ENCODE data around the gene DIAPH1.

The DIAPH1 gene

DNA sequence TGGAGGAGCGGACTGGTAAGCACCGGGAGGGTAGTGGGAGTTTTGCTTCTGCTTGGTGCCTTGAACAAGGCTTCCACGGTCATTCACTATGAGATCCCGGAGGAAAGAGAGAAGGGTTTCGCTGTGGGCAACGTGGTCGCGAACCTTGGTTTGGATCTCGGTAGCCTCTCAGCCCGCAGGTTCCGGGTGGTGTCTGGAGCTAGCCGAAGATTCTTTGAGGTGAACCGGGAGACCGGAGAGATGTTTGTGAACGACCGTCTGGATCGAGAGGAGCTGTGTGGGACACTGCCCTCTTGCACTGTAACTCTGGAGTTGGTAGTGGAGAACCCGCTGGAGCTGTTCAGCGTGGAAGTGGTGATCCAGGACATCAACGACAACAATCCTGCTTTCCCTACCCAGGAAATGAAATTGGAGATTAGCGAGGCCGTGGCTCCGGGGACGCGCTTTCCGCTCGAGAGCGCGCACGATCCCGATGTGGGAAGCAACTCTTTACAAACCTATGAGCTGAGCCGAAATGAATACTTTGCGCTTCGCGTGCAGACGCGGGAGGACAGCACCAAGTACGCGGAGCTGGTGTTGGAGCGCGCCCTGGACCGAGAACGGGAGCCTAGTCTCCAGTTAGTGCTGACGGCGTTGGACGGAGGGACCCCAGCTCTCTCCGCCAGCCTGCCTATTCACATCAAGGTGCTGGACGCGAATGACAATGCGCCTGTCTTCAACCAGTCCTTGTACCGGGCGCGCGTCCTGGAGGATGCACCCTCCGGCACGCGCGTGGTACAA is 142.5 kb downstream of the DIAPH1 start (continued):
- 0 out of 2 replicates have a peak, but pooled peaks have one; percentile 14 for TF ChIP-seq ZNF341 (tag by site-specific recombination; IDR thresholded peaks at IDR 0.05; ENCODE audit: low read depth)
- TF ChIP-seq, protein P1, sequence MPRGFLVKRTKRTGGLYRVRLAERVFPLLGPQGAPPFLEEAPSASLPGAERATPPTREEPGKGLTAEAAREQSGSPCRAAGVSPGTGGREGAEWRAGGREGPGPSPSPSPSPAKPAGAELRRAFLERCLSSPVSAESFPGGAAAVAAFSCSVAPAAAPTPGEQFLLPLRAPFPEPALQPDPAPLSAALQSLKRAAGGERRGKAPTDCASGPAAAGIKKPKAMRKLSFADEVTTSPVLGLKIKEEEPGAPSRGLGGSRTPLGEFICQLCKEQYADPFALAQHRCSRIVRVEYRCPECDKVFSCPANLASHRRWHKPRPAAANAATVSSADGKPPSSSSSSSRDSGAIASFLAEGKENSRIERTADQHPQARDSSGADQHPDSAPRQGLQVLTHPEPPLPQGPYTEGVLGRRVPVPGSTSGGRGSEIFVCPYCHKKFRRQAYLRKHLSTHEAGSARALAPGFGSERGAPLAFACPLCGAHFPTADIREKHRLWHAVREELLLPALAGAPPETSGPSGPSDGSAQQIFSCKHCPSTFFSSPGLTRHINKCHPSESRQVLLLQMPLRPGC (tag by site-specific recombination; IDR thresholded peaks at IDR 0.05) = no peak
- TF ChIP-seq EGR2 (tag by site-specific recombination; IDR thresholded peaks at IDR 0.05; ENCODE audit: low read depth) = no peak
- TF ChIP-seq ZNF2 (tag by site-specific recombination; IDR thresholded peaks at IDR 0.05) = 0 out of 2 replicates have a peak, but pooled peaks have one; percentile 14
- TF ChIP-seq ZNF664 (tag by site-specific recombination; IDR thresholded peaks at IDR 0.05) = no peak
- no peak for TF ChIP-seq ZNF549 (tag by site-specific recombination; IDR thresholded peaks at IDR 0.05)
- TF ChIP-seq ZNF10 (tag by site-specific recombination; IDR thresholded peaks at IDR 0.05) = no peak
- no peak for TF ChIP-seq ZNF610 (tag by site-specific recombination; IDR thresholded peaks at IDR 0.05; ENCODE audit: borderline replicate concordance)
- TF ChIP-seq, protein P2, sequence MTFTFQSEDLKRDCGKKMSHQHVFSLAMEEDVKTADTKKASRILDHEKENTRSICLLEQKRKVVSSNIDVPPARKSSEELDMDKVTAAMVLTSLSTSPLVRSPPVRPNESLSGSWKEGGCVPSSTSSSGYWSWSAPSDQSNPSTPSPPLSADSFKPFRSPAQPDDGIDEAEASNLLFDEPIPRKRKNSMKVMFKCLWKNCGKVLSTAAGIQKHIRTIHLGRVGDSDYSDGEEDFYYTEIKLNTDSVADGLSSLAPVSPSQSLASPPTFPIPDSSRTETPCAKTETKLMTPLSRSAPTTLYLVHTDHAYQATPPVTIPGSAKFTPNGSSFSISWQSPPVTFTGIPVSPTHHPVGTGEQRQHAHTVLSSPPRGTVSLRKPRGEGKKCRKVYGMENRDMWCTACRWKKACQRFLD (tag by site-specific recombination; IDR thresholded peaks at IDR 0.05) = no peak
- TF ChIP-seq ZFP69B (tag by site-specific recombination; IDR thresholded peaks at IDR 0.05) = no peak
- TF ChIP-seq MZF1 (tag by site-specific recombination; IDR thresholded peaks at IDR 0.05; ENCODE audit: borderline replicate concordance) = no peak
- TF ChIP-seq MYNN (tag by site-specific recombination; IDR thresholded peaks at IDR 0.05; ENCODE audit: borderline replicate concordance) = no peak
- TF ChIP-seq ZFP3 (tag by site-specific recombination; IDR thresholded peaks at IDR 0.05; ENCODE audit: low read depth) = no peak
- no peak for TF ChIP-seq ZNF184 (tag by site-specific recombination; IDR thresholded peaks at IDR 0.05)
- no peak for TF ChIP-seq ZNF324 (tag by site-specific recombination; IDR thresholded peaks at IDR 0.05)
- no peak for TF ChIP-seq WT1 (tag by site-specific recombination; IDR thresholded peaks at IDR 0.05)
- TF ChIP-seq ZNF830 (tag by site-specific recombination; IDR thresholded peaks at IDR 0.05; ENCODE audit: low read depth) = no peak
- no peak for TF ChIP-seq ZFHX2 (tag by site-specific recombination; conservative IDR thresholded peaks at IDR 0.05)

DNA sequence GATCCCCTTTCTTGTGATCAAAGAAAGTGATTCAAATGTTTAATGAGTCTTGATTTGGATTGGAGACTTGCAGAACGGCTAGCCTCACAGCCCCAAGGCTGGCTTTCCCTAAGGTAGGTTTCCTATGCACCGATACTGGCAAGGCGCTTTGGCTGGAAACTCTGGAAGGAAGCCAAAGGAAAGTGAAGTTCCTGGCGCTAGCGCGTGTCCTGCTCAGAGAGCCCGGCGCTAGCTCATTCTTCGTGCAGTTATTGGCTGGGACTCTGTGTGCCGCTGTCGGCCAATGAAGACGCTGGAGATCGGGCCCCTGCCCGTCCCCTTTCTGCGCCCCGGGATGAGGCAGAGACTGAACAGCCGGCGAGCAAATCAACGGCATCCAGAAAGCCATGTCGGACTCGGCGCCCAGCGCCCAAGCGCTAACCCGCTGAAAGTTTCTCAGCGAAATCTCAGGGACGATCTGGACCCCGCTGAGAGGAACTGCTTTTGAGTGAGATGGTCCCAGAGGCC is 143.1 kb downstream of the DIAPH1 start, which contains the start of gene PCDHGC3:
TSS of gene PCDHGC3 (plus strand) at position 342 of the 507 bp plus-strand sequence. CDS start at position 493, 151 bp downstream.
- ChIA-PET POLR2A (interaction anchor here (0.6 to 1.8 kb wide), 11 partner anchors 8 to 155 kb away, joined by 3 to 11 read pairs (median 4); partner anchors contain the start of genes PCDHGC4 and TAF7), CTCF (interaction anchor here (0.6 to 2.1 kb wide), 16 partner anchors 9 to 125 kb away, joined by 3 to 16 read pairs (median 4); partner anchors contain the start of genes PCDHGA11 and PCDHGA12)
- Histone ChIP-seq H3K36me3 (ENCODE audit: control insufficient read depth in 2 of 2, insufficient read depth in 1 of 2, low read length in 2 of 2) (no peaks in the 10 kb centered on the region), H3K27ac (ENCODE audit: extremely low read depth, low read depth, low read length) (peak within 1 kb of the TSS; percentile 43; the same call in 1 of the 2 replicates), H3K4me3 (ENCODE audit: low read depth, low read length) (peak within 1 kb of the TSS; percentile 44), H3K9me3 (ENCODE audit: control insufficient read depth, insufficient read depth, low read depth, low read length) (no peaks in the 10 kb centered on the region), H3K4me1 (ENCODE audit: control insufficient read depth, insufficient read depth, low read length) (0 out of 2 replicates have a peak, but pooled peaks cover 4% of the 10 kb centered on the region)
- TF ChIP-seq, protein P3, sequence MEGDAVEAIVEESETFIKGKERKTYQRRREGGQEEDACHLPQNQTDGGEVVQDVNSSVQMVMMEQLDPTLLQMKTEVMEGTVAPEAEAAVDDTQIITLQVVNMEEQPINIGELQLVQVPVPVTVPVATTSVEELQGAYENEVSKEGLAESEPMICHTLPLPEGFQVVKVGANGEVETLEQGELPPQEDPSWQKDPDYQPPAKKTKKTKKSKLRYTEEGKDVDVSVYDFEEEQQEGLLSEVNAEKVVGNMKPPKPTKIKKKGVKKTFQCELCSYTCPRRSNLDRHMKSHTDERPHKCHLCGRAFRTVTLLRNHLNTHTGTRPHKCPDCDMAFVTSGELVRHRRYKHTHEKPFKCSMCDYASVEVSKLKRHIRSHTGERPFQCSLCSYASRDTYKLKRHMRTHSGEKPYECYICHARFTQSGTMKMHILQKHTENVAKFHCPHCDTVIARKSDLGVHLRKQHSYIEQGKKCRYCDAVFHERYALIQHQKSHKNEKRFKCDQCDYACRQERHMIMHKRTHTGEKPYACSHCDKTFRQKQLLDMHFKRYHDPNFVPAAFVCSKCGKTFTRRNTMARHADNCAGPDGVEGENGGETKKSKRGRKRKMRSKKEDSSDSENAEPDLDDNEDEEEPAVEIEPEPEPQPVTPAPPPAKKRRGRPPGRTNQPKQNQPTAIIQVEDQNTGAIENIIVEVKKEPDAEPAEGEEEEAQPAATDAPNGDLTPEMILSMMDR (tag by site-specific recombination; IDR thresholded peaks at IDR 0.05) = peak; percentile 59
- TF ChIP-seq ZNF175 (tag by site-specific recombination; IDR thresholded peaks at IDR 0.05) = no peak
- no peak for TF ChIP-seq ZNF121 (tag by site-specific recombination; IDR thresholded peaks at IDR 0.05)
- TF ChIP-seq PRDM1 (tag by site-specific recombination; IDR thresholded peaks at IDR 0.05) = peak; percentile 57; the same call in 1 of the 2 replicates
- no peak for TF ChIP-seq ZNF677 (tag by site-specific recombination; IDR thresholded peaks at IDR 0.05)
- 0 out of 2 replicates have a peak, but pooled peaks have one; percentile 39 for TF ChIP-seq ZNF501 (tag by site-specific recombination; IDR thresholded peaks at IDR 0.05)
- 0 out of 2 replicates have a peak, but pooled peaks have one; percentile 28 for TF ChIP-seq ZFP37 (tag by site-specific recombination; IDR thresholded peaks at IDR 0.05)
- TF ChIP-seq ZBTB17 (tag by site-specific recombination; IDR thresholded peaks at IDR 0.05) = peak; percentile 73
- TF ChIP-seq, protein P4, sequence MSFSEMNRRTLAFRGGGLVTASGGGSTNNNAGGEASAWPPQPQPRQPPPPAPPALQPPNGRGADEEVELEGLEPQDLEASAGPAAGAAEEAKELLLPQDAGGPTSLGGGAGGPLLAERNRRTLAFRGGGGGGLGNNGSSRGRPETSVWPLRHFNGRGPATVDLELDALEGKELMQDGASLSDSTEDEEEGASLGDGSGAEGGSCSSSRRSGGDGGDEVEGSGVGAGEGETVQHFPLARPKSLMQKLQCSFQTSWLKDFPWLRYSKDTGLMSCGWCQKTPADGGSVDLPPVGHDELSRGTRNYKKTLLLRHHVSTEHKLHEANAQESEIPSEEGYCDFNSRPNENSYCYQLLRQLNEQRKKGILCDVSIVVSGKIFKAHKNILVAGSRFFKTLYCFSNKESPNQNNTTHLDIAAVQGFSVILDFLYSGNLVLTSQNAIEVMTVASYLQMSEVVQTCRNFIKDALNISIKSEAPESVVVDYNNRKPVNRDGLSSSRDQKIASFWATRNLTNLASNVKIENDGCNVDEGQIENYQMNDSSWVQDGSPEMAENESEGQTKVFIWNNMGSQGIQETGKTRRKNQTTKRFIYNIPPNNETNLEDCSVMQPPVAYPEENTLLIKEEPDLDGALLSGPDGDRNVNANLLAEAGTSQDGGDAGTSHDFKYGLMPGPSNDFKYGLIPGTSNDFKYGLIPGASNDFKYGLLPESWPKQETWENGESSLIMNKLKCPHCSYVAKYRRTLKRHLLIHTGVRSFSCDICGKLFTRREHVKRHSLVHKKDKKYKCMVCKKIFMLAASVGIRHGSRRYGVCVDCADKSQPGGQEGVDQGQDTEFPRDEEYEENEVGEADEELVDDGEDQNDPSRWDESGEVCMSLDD (tag by site-specific recombination; IDR thresholded peaks at IDR 0.05) = peak; percentile 35; the same call in 1 of the 2 replicates
- TF ChIP-seq ZNF514 (tag by site-specific recombination; IDR thresholded peaks at IDR 0.05) = no peak
- TF ChIP-seq ZNF394 (tag by site-specific recombination; IDR thresholded peaks at IDR 0.05; ENCODE audit: borderline replicate concordance) = peak; percentile 29; the same call in 1 of the 2 replicates
